ENCODE results near the gene GPATCH1. TPM values are rescaled to one million over a fixed set of nuclear protein-coding genes. Genes with fewer than 3 reads are reported as not detected.

The GPATCH1 gene
- total and polyA plus RNA-seq, 2 of the 13 experiments (the other 11 are each of a cell fraction or from before 2014, with no cell fraction given): 6.8 to 6.9 TPM

- TF ChIP-seq PATZ1 (CRISPR knock-in tag; IDR thresholded peaks at IDR 0.05): peak; percentile 45; the same call in 1 of the 2 replicates
- TF ChIP-seq ZNF225 (CRISPR knock-in tag; IDR thresholded peaks at IDR 0.05): 0 out of 2 replicates have a peak, but pooled peaks have one; percentile 40
- TF ChIP-seq ZFP91 (CRISPR knock-in tag; IDR thresholded peaks at IDR 0.05; ENCODE audit: borderline replicate concordance): peak; percentile 55; the same call in 1 of the 2 replicates
- peak; percentile 73; the same call in 1 of the 2 replicates for TF ChIP-seq KAT8 (CRISPR knock-in tag; IDR thresholded peaks at IDR 0.05)
- peak; percentile 80; the same call in 1 of the 2 replicates for TF ChIP-seq ZNF605 (CRISPR knock-in tag; IDR thresholded peaks at IDR 0.05)
- TF ChIP-seq RFXANK (CRISPR knock-in tag; IDR thresholded peaks at IDR 0.05): 0 out of 2 replicates have a peak, but pooled peaks have one; percentile 30
- 0 out of 2 replicates have a peak, but pooled peaks have one; percentile 62 for TF ChIP-seq EEA1 (CRISPR knock-in tag; IDR thresholded peaks at IDR 0.05; ENCODE audit: borderline replicate concordance)
- peak; percentile 53; the same call in 1 of the 2 replicates for TF ChIP-seq NFKB2 (CRISPR knock-in tag; IDR thresholded peaks at IDR 0.05; ENCODE audit: borderline replicate concordance)
- 0 out of 2 replicates have a peak, but pooled peaks have one; percentile 61 for TF ChIP-seq SSRP1 (CRISPR knock-in tag; IDR thresholded peaks at IDR 0.05)
- TF ChIP-seq ZNF607 (CRISPR knock-in tag; IDR thresholded peaks at IDR 0.05; ENCODE audit: borderline replicate concordance): 0 out of 2 replicates have a peak, but pooled peaks have one; percentile 32
- peak; percentile 52; the same call in 1 of the 2 replicates for TF ChIP-seq ZNF124 (CRISPR knock-in tag; IDR thresholded peaks at IDR 0.05)
- TF ChIP-seq REST (IDR thresholded peaks at IDR 0.05; ENCODE audit: borderline replicate concordance in 1 of 2, low read depth in 1 of 2, low read length in 2 of 2): no peak
- 0 out of 2 replicates have a peak, but pooled peaks have one; percentile 41 for TF ChIP-seq HBP1 (CRISPR knock-in tag; IDR thresholded peaks at IDR 0.05; ENCODE audit: low read depth)
- no peak for TF ChIP-seq ZSCAN30 (CRISPR knock-in tag; IDR thresholded peaks at IDR 0.05)
- peak; percentile 79 for TF ChIP-seq ELF1 (CRISPR knock-in tag; IDR thresholded peaks at IDR 0.05)
- peak; percentile 46; the same call in 1 of the 2 replicates for TF ChIP-seq ZNF768 (CRISPR knock-in tag; IDR thresholded peaks at IDR 0.05)
- TF ChIP-seq CCDC6 (CRISPR knock-in tag; IDR thresholded peaks at IDR 0.05): 0 out of 2 replicates have a peak, but pooled peaks have one; percentile 60
- no peak for TF ChIP-seq NR3C1 (CRISPR knock-in tag; IDR thresholded peaks at IDR 0.05)
- TF ChIP-seq AGO2 (optimal IDR thresholded peaks at IDR 0.05; ENCODE audit: low read depth, low read length): no peak
- peak; percentile 88 for TF ChIP-seq RAD21 (CRISPR knock-in tag; IDR thresholded peaks at IDR 0.05)
- peak; percentile 59 for TF ChIP-seq HNRNPLL (IDR thresholded peaks at IDR 0.05; ENCODE audit: low read depth, low read length, poor library complexity, severe bottlenecking)
- TF ChIP-seq ARNT2 (CRISPR knock-in tag; IDR thresholded peaks at IDR 0.05; ENCODE audit: low read depth): peak; percentile 39; the same call in 1 of the 2 replicates
Measured at GRCh38 chr19:33143897-33144405, 63.0 kb downstream of the GPATCH1 start (continued).
